ENCODE measurements around the gene NCAPG2.
A peak's percentile ranks its signal among the peaks of the same experiment; 100 is the strongest.

Gene NCAPG2

GRCh38 chr7:158601090-158601489 lies 103.5 kb downstream of the NCAPG2 start:
- TF ChIP-seq CTCF (conservative IDR thresholded peaks at IDR 0.05; ENCODE audit: low read length): no peak
- no peak overlapping the region for H3K4me3 ChIP-seq (ENCODE audit: low read length)
- DNase-seq (ENCODE audit: low read depth): no peak

GRCh38 chr7:158596745-158597144 lies 107.9 kb downstream of the NCAPG2 start:
- no peak overlapping the region for H3K4me3 ChIP-seq (ENCODE audit: low read length)
- no peak for DNase-seq (ENCODE audit: low read depth)
- no peak for TF ChIP-seq CTCF (conservative IDR thresholded peaks at IDR 0.05; ENCODE audit: low read length)

- no peak overlapping the region for H3K4me3 ChIP-seq (ENCODE audit: low read length)
- no peak for TF ChIP-seq CTCF (conservative IDR thresholded peaks at IDR 0.05; ENCODE audit: low read length)
- no peak for DNase-seq (ENCODE audit: low read depth)
Measured at GRCh38 chr7:158596309-158596708, 108.3 kb downstream of the NCAPG2 start.

- TF ChIP-seq CTCF (conservative IDR thresholded peaks at IDR 0.05; ENCODE audit: low read length): no peak
- peak; percentile 59 for DNase-seq (ENCODE audit: low read depth)
- no peak overlapping the region for H3K4me3 ChIP-seq (ENCODE audit: low read length)
Measured at GRCh38 chr7:158595068-158595467, 109.5 kb downstream of the NCAPG2 start.

- TF ChIP-seq CTCF (conservative IDR thresholded peaks at IDR 0.05; ENCODE audit: low read length): no peak
- H3K4me3 ChIP-seq (ENCODE audit: low read length): no peak overlapping the region
- no peak for DNase-seq (ENCODE audit: low read depth)
Measured at GRCh38 chr7:158592541-158592940, 112.1 kb downstream of the NCAPG2 start.

- H3K4me3 ChIP-seq (ENCODE audit: low read length): no peak overlapping the region
- TF ChIP-seq CTCF (conservative IDR thresholded peaks at IDR 0.05; ENCODE audit: low read length): no peak
- DNase-seq (ENCODE audit: low read depth): no peak
Measured at GRCh38 chr7:158591944-158592343, 112.7 kb downstream of the NCAPG2 start.

- DNase-seq (ENCODE audit: low read depth): no peak
- TF ChIP-seq CTCF (conservative IDR thresholded peaks at IDR 0.05; ENCODE audit: low read length): no peak
Measured at GRCh38 chr7:158590181-158590530, 114.4 kb downstream of the NCAPG2 start.

More at GRCh38 chr7:158590181-158590530, 114.4 kb downstream of the NCAPG2 start:
- no peak overlapping the region for H3K4me3 ChIP-seq (ENCODE audit: low read length)
